Right forelimb (tissue), 1 donor: ENCODE measurements around the gene CD274.
"Not testable (repeated sequence)": the region's sequence is repeated elsewhere in the genome, so short reads cannot be mapped to it uniquely, and the experiment has no call there.

Experiments
- DNase-seq: peaks from one replicate; pipeline ENCODE4 v3.0.0-alpha.2; 2018

CD274 gene

DNA sequence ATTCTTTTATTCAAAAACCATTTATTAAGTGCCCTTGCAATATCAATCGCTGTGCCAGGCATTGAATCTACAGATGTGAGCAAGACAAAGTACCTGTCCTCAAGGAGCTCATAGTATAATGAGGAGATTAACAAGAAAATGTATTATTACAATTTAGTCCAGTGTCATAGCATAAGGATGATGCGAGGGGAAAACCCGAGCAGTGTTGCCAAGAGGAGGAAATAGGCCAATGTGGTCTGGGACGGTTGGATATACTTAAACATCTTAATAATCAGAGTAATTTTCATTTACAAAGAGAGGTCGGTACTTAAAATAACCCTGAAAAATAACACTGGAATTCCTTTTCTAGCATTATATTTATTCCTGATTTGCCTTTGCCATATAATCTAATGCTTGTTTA is 18.5 kb downstream of the CD274 start:
- DNase-seq = no peak

- DNase-seq = no peak
These were observed 19.8 kb downstream of the CD274 start for GRCh38 chr9:5470122-5470521.

DNA sequence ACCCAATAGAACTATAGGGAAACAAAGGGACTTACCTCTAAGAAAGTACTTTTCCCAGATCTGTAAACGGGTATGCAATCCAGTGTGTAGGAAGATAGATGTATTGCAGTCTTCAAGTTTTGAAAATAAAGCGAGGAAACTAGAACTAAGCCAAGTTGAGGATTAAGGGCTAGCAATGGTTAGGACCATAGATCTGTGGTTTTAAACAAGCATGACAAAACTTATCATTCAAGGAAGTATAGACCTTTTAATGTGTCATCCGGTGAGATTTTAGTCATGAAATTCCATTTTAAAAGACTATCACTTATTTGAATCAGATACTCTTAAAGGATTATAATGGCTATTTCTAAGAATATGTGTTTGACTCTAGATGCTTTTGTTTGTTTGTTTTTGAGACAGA is 20.5 kb downstream of the CD274 start:
- DNase-seq = no peak

DNA sequence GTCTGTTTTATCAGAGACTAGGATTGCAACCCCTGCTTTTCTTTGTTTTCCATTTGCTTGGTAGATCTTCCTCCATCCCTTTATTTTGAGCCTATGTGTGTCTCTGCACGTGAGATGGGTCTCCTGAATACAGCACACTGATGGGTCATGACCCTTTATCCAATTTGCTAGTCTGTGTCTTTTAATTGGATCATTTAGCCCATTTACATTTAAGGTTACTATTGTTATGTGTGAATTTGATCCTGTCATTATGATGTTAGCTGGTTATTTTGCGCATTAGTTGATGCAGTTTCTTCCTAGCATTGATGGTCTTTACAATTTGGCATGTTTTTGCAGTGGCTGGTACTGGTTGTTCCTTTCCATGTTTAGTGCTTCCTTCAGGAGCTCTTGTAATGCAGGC is 25.3 kb downstream of the CD274 start:
- not testable (repeated sequence) for DNase-seq

DNA sequence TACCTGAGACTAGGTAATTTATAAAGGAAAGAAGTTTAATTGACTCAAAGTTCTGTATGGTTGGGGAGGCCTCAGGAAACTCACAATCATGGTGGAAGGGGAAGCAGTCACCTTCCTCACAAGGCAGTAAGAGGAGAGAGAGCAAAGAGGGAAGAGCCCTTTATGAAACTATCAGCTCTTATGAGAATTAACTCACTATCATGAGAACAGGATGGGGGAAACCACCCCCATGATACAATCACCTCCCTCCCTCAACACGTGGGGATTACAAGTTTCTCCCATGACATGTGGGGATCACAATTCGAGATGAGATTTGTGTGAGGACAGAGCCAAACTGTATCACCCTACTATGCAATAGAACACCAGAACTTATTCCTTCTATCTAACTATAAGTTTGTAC is 27.9 kb downstream of the CD274 start:
- DNase-seq = no peak

GRCh38 chr9:5479994-5480694 is 29.8 kb downstream of the CD274 start:
- DNase-seq = no peak

- no peak for DNase-seq
These were observed 30.6 kb downstream of the CD274 start for GRCh38 chr9:5480919-5481318.

DNA sequence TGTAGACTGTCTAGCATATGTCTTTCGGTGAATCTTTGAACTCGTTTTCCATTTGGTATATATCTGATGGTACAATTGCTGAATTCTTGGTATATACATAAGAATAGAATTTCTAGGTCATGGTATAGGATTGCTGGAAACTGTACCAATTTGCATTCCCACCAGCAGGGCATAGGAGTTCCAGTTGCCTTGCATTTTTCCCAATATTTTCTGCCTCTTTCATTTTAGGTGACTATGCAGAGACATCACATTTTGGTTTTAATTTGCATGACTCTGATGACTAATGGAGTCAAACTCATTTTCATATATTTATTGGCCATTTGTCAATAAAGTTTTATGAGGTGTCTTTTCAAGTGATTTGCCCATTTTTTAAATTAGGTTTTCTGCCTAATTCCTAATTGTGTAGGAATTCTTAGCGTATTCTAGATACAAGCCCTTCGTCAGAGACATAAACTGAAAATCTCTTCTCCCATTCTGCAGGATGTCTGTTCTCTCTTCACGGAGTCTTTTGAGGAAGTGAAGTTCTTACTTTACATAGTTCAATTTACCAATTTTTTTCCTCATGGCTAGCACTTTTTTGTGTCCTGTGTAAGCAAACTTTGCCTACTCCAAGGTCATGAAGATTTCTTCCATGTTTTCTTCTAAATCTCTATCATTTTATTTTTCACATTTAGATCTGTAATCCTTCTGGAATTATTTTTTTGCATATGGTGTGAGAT is 31.1 kb downstream of the CD274 start:
- DNase-seq = no peak

DNA sequence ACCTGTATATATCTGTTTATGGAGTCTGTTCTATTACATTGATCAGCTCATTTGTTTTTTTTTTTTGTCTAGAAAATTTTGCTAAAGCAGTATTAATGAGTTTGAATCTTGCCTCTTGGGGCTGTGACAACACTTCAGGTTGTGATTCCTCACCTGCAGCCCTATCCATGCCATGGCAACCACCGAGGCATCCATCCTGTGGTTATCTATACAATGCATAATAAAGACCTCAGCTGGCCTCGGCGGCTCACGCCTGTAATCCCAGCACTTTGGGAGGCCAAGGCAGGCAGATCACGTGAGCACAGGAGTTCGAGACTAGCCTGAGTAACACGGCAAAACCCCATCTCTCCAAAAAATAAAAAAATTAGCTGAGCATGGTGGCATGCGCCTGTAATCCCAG is 31.9 kb downstream of the CD274 start:
- no peak for DNase-seq

- no peak for DNase-seq
These were observed 33.0 kb downstream of the CD274 start for GRCh38 chr9:5483306-5483705.

DNA sequence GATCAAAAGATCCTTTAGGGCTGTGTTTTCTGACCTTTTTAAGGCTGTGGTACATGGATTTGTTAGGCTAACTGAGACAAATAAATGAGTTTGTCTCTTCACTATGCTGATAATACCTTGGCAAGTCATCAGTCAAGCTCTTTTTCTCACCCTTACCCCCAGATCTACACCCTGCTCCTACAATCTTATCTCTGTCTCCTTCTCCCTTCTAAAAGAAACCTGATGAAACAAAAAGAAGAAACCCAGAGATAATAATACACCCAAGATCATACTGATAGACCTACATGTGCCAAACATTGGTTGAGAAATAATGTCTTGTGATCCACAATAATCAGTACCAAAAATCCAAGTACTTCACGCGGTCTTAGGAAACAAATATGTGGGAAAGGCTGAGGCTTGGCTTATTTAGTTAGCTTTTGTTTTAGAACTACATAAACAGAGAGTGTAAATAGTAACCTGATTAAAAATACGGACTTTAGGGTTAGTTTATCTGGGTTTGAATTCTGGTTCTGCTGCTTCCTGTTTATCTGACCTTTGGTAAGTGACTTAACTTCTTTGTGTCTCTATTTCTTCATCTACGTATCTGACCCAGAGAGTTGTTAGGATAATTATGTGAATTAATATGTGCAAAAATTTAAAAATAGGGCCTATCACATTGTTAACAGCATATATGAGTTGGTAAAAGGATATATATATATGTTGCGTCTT is 35.2 kb downstream of the CD274 start:
- DNase-seq = no peak

GRCh38 chr9:5486988-5487387 is 36.6 kb downstream of the CD274 start:
- DNase-seq = no peak

- no peak for DNase-seq
These were observed 38.1 kb downstream of the CD274 start for GRCh38 chr9:5488221-5489008.

GRCh38 chr9:5489630-5490490 is 39.5 kb downstream of the CD274 start:
- DNase-seq = no peak

- DNase-seq = no peak
These were observed 42.8 kb downstream of the CD274 start for GRCh38 chr9:5492965-5493678.

DNA sequence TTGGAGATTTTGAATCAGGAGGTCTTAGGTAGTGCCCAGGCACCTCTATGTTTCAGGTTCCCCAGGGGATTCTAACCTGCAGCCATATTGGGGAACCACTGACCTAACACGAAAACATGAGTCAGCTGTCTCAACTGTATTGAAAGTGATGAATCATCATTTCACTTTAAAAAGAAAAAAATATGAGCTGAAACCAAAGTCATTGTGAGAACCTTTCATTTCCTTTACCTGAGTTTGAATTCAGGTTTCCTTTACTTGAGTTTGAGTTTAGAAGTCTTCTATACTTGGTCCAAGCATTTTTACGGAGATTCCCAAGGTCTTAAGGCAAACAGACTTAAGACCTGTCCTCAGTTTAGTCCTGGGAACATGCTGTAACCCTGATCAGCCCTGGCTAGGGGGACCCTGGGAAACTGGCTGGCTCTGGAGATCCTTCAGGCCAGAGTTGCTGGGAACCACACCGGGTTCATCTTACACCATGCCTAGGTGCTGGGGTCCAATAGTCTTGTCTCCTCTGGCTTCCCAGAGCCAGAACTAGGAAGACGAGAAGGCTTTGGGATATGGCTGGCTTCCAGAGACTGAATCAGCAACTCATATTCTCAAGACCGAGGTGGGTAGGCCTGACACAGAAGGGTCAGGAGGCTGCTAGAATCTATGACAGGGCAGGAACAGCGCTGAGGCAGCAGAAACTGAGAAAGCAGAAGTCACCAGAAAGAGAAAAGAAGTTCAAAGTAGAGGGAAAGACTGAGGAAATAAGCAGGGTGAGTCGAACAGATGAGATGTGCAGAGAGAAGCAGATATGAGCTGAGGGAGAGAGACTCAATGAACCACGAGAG is 43.6 kb downstream of the CD274 start:
- no peak for DNase-seq

GRCh38 chr9:5494765-5495164 is 44.4 kb downstream of the CD274 start:
- DNase-seq = not testable (repeated sequence)

GRCh38 chr9:5499157-5499556 is 48.8 kb downstream of the CD274 start:
- no peak for DNase-seq

DNA sequence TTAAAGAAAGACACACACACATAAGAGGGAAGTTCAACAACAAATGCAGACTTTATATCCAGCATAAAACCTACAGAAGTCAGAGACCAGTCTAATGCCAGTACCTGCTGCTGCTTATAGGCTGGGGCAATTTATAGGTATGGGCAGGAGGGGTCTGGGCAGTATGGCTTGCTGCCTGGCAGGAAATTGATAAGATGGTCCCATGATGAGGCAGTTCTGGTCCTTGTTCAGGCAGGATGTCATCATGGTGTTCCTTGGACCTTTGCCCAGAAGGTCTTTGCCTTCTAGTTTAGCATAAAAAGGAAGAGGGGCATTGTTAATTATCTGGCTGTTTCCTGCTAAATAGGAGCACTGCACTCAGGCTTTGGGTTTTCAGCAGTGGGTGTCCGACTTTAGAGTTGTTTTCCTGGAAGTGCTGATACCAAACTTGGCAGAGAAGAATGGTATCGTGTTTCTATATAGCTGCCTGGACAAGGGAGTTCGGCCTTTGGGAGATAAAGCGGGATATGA is 49.6 kb downstream of the CD274 start:
- no peak for DNase-seq
